T47D (cell line): ENCODE data around the gene CYTH4.

Source experiments
- DNase-seq, 2 experiments: peaks; one replicate each; pipeline versions ENCODE4 v3.0.0 to v3.0.0-alpha.2; 2011 to 2012; ENCODE audit warnings: low read depth in 1 of 2, low spot score in 1 of 2
- JUND ChIP-seq: IDR thresholded peaks from 2 replicates; pipeline ENCODE4 v1.6.1; 2012; ENCODE audit warnings: low read depth
- in situ Hi-C: cut with HindIII; loops from 2 replicates; pipeline ENCODE4 v1.10.0; 2016; ENCODE audit warnings: low sequenced_read_pairs, low pct_unique_long_range_greater_than_20kb

The CYTH4 gene

GRCh38 chr22:37303821-37304274 lies 21.5 kb downstream of the CYTH4 start:
- TF ChIP-seq JUND, result no peak
- no peak for DNase-seq
- in situ Hi-C loops, result no loop called here

GRCh38 chr22:37304595-37305343 lies 22.5 kb downstream of the CYTH4 start:
- in situ Hi-C loops, result no loop called here
- no peak for TF ChIP-seq JUND
- no peak for DNase-seq

GRCh38 chr22:37305887-37306286 lies 23.6 kb downstream of the CYTH4 start:
- in situ Hi-C loops, result no loop called here
- TF ChIP-seq JUND, result no peak

GRCh38 chr22:37306494-37306829 lies 24.2 kb downstream of the CYTH4 start:
- TF ChIP-seq JUND, result no peak
- in situ Hi-C loops, result no loop called here
- no peak for DNase-seq

More at GRCh38 chr22:37305887-37306286, 23.6 kb downstream of the CYTH4 start:
- DNase-seq, result no peak

GRCh38 chr22:37308385-37309200 lies 26.3 kb downstream of the CYTH4 start:
- DNase-seq, result no peak
- in situ Hi-C loops, result no loop called here
- no peak for TF ChIP-seq JUND

GRCh38 chr22:37309211-37310074 lies 27.1 kb downstream of the CYTH4 start:
- no peak for TF ChIP-seq JUND
- in situ Hi-C loops, result no loop called here
- no peak for DNase-seq

GRCh38 chr22:37310075-37310606 lies 27.8 kb downstream of the CYTH4 start:
- no peak for DNase-seq
- in situ Hi-C loops, result no loop called here
- no peak for TF ChIP-seq JUND

- in situ Hi-C loops, result no loop called here
These were observed 28.7 kb downstream of the CYTH4 start for GRCh38 chr22:37310815-37311595.

GRCh38 chr22:37311761-37312312 lies 29.5 kb downstream of the CYTH4 start:
- in situ Hi-C loops, result no loop called here
- no peak for TF ChIP-seq JUND
- DNase-seq, result no peak

More at GRCh38 chr22:37310815-37311595, 28.7 kb downstream of the CYTH4 start:
- TF ChIP-seq JUND, result no peak
- DNase-seq, result no peak

GRCh38 chr22:37312549-37313183 lies 30.4 kb downstream of the CYTH4 start:
- in situ Hi-C loops, result no loop called here
- no peak for DNase-seq
- TF ChIP-seq JUND, result no peak
